ENCODE measurements around the gene TRMT61A.
A peak's percentile ranks its signal among the peaks of the same experiment; 100 is the strongest.

TRMT61A gene

DNA sequence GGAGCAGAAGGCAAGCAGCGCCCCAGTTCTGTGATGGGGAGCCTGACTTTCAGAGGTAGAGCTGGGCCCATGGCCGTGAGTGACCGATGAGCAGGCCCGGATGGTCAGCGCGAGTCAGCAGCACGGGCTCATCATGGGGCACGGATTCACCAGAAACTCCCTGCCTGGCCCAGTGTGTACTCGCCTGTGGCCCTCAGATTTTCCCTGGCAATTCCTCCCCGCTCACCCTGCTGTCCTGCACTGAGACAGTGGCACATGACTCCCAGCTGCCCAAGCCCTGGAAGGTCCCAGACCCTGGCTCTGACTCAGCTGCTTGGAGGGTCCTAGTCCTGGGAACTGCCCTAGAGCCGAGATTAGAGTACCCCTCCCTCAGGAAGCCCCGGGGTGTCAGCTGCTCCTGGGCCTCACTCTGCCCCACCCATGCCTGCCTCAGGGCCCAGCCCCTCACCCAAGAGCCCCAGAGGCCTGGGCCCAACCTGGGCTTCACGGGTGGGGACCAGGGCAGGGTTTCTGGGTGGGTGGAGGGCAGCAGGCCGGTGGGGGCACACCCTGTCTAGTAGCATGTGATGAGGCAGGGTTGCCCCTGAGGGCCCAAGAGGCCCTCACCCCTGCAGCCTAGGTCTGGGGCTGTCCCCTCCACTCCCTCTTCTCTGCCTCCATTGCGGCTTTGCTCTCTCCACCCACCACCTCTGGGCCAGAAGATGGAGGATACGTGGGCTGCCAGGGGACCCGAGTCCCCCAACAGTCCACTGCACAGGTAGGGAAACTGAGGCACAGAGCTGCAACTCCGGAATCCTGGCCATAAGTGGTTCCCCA, 8.4 kb downstream of the TRMT61A start:
- no peak overlapping the region for H3K4me3 ChIP-seq (ENCODE audit: low read length)
- DNase-seq (ENCODE audit: low read depth), result no peak
- TF ChIP-seq, protein P1, sequence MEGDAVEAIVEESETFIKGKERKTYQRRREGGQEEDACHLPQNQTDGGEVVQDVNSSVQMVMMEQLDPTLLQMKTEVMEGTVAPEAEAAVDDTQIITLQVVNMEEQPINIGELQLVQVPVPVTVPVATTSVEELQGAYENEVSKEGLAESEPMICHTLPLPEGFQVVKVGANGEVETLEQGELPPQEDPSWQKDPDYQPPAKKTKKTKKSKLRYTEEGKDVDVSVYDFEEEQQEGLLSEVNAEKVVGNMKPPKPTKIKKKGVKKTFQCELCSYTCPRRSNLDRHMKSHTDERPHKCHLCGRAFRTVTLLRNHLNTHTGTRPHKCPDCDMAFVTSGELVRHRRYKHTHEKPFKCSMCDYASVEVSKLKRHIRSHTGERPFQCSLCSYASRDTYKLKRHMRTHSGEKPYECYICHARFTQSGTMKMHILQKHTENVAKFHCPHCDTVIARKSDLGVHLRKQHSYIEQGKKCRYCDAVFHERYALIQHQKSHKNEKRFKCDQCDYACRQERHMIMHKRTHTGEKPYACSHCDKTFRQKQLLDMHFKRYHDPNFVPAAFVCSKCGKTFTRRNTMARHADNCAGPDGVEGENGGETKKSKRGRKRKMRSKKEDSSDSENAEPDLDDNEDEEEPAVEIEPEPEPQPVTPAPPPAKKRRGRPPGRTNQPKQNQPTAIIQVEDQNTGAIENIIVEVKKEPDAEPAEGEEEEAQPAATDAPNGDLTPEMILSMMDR (IDR thresholded peaks at IDR 0.05; ENCODE audit: insufficient read depth, low read depth, low read length, missing control alignments), result no peak

DNA sequence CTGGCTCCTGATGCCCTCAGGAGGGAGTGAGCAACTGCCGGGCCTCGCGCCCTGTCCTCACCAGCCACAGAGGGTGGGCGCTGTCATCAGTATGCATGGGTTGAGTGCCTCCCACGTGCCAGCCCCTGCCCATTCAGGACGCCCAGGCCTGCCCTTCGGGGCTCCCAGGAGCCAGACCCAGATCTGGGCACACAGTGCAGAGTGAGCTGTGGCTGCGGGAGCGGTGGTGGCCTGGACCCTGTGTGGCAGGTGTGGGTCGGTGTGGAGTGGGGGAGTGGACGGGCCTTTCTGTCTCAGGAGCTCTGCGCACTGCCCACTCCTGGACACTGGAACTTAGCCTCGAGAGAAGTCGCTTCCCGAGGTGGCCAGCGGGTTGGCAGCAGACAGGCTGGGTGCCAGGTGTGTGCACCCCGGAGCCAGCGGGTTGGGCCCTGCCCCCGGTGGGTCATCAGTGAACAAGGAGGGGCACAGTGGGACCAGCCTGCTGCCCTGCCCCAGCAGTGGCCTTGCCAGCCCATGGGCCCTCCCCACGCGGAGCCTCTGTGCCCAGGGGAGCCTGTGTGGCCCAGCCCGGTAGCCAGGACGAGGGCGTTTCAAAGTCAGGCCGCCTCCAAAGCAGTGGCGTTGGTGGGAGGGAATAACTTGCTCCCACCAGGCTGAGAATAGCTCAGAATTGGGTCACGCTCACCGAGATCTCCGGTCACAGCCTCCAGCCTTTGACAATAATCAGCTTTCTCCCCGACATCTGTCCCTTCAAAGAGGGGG, 9.5 kb downstream of the TRMT61A start:
- TF ChIP-seq, protein P1 (IDR thresholded peaks at IDR 0.05; ENCODE audit: insufficient read depth, low read depth, low read length, missing control alignments), result no peak
- DNase-seq (ENCODE audit: low read depth), result no peak
- no peak overlapping the region for H3K4me3 ChIP-seq (ENCODE audit: low read length)

DNA sequence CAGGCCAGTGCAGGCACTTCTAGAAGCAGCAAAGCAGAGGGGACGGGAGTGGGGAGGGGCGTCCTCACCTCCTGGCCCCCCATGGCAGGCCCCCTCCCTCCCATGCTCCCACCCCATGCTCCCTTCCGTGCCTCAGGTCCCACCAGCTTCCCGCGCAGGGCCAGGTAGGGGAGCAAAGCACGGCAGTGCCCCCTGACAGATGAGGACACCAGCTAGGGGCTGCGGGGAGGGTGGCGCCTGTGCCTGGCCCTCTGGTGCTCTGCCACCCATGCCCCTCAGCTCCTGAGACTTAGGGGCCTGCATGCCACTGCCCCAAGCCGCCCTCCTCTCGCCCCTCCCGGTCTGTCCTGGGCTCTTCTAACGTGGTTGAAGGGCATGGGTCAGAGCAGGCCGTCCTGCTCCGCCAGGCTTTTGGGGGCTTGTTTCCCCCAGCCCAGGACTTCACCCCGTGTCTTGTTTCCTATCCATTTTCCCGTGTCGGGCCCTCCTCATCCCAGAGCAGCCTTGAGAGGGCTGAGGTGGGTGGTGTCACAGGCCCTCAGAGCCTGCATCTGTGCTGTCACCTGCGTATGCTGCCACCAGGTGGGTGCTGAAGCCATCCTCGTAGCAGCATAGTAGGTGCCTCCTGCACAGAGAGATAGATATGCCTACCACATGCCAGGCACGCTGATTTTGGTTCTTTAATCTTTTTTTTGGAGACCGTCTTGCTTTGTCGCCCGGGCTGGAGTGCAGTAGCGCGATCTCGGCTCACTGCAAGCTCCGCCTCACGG, 10.2 kb downstream of the TRMT61A start:
- H3K4me3 ChIP-seq (ENCODE audit: low read length), result no peak overlapping the region
- no peak for DNase-seq (ENCODE audit: low read depth)
- TF ChIP-seq, protein P1 (IDR thresholded peaks at IDR 0.05; ENCODE audit: insufficient read depth, low read depth, low read length, missing control alignments), result no peak

DNA sequence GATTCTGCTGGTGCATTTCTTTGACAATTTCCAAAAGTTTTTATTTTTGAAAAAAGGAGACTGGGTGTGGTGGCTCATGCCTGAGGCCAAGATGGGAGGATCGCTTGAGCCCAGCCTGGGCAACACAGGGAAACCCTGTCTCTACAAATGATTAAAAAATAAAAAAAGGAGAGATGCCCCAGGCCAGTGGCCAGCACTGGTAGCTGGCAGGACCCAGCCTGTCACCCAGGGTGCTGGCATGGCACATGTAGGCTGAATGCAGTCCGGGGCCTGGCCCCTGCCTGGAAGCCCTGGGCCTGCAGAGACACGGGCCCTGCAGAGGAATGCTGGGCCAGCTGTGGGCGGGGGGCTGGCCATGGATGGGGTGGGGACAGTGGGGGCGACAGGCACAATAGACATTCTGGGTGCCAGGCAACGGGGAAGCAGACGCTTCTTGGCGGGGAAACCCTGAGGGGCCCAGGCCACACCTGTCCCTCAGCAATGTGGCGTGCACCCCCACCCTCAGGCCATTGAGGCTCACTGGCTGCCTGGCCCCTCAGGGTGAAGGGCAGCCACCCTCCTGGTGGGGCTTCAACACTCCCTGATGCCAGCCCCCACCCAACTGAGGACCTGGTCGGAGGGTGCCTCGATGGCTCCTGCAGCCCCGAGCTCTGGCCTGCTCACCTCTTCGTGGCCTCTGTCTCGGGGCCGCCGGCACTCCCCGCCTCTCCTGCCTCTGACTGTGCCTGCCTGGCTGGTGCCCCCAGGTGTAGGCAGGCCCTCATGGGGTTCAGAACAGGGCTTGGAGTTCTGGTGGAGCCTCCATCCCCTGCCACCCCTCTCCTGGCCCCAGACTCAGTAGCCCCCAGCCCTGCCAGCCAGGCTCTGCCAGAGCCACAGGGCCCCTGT, 12.1 kb downstream of the TRMT61A start:
- peak; percentile 45 for DNase-seq (ENCODE audit: low read depth)
- H3K4me3 ChIP-seq (ENCODE audit: low read length), result no peak overlapping the region
- TF ChIP-seq, protein P1 (IDR thresholded peaks at IDR 0.05; ENCODE audit: insufficient read depth, low read depth, low read length, missing control alignments), result no peak

DNA sequence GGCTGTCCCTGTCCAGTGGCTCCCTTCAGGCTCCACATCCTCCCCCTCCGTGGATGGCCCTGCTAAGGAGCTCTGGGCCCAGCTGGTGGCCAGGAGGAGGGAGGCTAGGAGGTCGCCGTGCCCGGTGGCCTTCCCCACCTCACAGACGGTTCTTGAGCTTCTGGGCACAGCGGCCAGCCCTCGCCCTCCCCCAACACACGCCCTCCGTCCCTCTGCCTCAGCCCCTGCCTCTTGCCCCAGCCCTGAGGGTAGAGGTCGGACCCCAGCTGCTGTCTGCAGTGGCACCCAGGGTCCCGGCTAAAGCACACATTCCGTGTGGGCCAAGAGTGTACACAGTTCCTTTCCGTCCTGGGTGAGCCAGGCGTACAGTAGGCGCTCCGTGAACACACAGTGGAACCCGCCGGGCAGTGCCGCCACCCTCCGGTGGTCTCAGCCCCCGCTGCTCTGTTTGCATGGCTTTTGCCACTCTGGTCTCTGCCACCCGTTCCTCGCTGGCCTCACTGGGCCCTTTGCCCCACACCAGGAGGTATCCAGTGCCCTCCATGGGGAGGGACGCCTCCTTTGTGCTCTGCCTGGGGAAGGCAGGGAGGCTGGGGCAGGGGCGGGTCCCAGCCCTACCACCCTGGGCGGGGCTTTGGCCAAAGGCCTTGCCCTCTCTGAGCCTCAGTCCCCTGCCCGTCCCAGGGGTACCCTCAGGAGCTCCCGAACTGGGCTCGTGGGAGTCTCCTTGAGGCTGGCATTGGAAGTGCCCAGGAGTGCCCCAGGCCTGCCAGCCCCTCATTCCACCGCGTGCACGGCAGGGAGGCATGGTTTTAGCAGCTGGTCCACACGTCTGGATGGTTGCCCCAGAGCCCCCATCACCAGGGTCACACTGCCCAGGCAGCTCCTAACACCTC, 13.0 kb downstream of the TRMT61A start:
- TF ChIP-seq, protein P1 (IDR thresholded peaks at IDR 0.05; ENCODE audit: insufficient read depth, low read depth, low read length, missing control alignments), result no peak
- DNase-seq (ENCODE audit: low read depth), result no peak
- H3K4me3 ChIP-seq (ENCODE audit: low read length), result no peak overlapping the region

Data from epithelial cell of esophagus (primary cell).